Caco-2 (cell line): ENCODE data around the gene UBE2K. TPM values are rescaled to one million over a fixed set of nuclear protein-coding genes. Genes with fewer than 3 reads are reported as not detected.
"Not testable (repeated sequence)": the region's sequence is repeated elsewhere in the genome, so short reads cannot be mapped to it uniquely, and the experiment has no call there.

Experiments
- BruUV-seq: library from RNA; stranded (reverse); fragments of 400-500 nt; replicated peaks from 2 replicates; lab custom pipeline; 2021; lab: Mats Ljungman, UMichigan
- CTCF ChIA-PET: fragments of 300-600 bp; sonication (Branson Sonifier 250); formaldehyde crosslinking; loops from one replicate; lab custom pipeline; 2022; ENCODE audit warnings: antibody characterized with exemption; lab: Charles Lee
- POLR2A ChIA-PET: fragments of 300-600 bp; sonication (Branson Sonifier 250); formaldehyde crosslinking; loops from one replicate; lab custom pipeline; 2022; ENCODE audit warnings: antibody characterized with exemption; lab: Charles Lee
- DNase-seq, 2 experiments: peaks; one replicate each; pipeline versions ENCODE4 v3.0.0 to v3.0.0-alpha.2; 2020 to 2022
- H3K27me3 ChIP-seq: replicated peaks from 2 replicates; pipeline ENCODE4 v1.6.0; 2011; ENCODE audit warnings: low read length; ENCODE audit not compliant: control insufficient read depth, insufficient read depth
- H3K36me3 ChIP-seq: 2 replicates; pipeline ENCODE4 v1.5.1; 2011; ENCODE audit warnings: low read length; ENCODE audit not compliant: control insufficient read depth, insufficient read depth
- H3K4me1 ChIP-seq: fragments of 250-450 bp; sonication (Bioruptor Pico); 2 replicates; pipeline ENCODE4 v1.5.1; 2020; ENCODE audit warnings: mild to moderate bottlenecking
- H3K4me3 ChIP-seq: 2 replicates; pipeline ENCODE4 v1.5.1; 2011; ENCODE audit warnings: low read depth, mild to moderate bottlenecking, control low read depth, low read length
- H3K9me3 ChIP-seq: fragments of 250-450 bp; sonication (Bioruptor Pico); 2 replicates; pipeline ENCODE4 v1.5.1; 2020; ENCODE audit warnings: mild to moderate bottlenecking, moderate library complexity
- H3K27ac Mint-ChIP-seq: one replicate; pipeline ENCODE4 v1.8.0; 2022; ENCODE audit warnings: mixed read lengths; ENCODE audit not compliant: unreplicated experiment
- H3K27me3 Mint-ChIP-seq: one replicate; pipeline ENCODE4 v1.8.0; 2022; ENCODE audit warnings: mixed read lengths; ENCODE audit not compliant: insufficient read depth, unreplicated experiment
- H3K36me3 Mint-ChIP-seq: one replicate; pipeline ENCODE4 v1.8.0; 2022; ENCODE audit warnings: mild to moderate bottlenecking, mixed read lengths; ENCODE audit not compliant: insufficient read depth, unreplicated experiment
- H3K4me1 Mint-ChIP-seq: one replicate; pipeline ENCODE4 v1.8.0; 2022; ENCODE audit warnings: low read depth, mixed read lengths; ENCODE audit not compliant: unreplicated experiment
- H3K4me3 Mint-ChIP-seq: one replicate; pipeline ENCODE4 v1.8.0; 2022; ENCODE audit warnings: mild to moderate bottlenecking, moderate library complexity, mixed read lengths; ENCODE audit not compliant: unreplicated experiment
- H3K9me3 Mint-ChIP-seq: one replicate; pipeline ENCODE4 v1.8.0; 2022; ENCODE audit warnings: mixed read lengths; ENCODE audit not compliant: unreplicated experiment
- CTCF ChIP-seq, 2 experiments: fragments of 200-600 bp in 1 of 2; IDR thresholded peaks; 1 replicate in 1 of 2; 2 replicates in 1 of 2; pipeline versions ENCODE4 v1.5.1 to v1.8.0; 2011 to 2022; ENCODE audit warnings: antibody characterized with exemption in 1 of 2, control low read depth in 1 of 2, inconsistent platforms in 1 of 2, low read depth in 1 of 2, low read length in 1 of 2, mild to moderate bottlenecking in 1 of 2, moderate library complexity in 1 of 2; ENCODE audit not compliant: insufficient read depth in 1 of 2, severe bottlenecking in 1 of 2, unreplicated experiment in 1 of 2
- intact Hi-C: fragments of 100-400 bp; cut with micrococcal nuclease; formaldehyde crosslinking; loops from one replicate; pipeline ENCODE4 v1.10.0; 2022; ENCODE audit not compliant: unreplicated experiment
- total RNA-seq: library from RNA; stranded (reverse); gene quantifications from 2 replicates; pipeline ENCODE4 v1.2.3, GENCODE V29; 2022

Gene UBE2K
- total RNA-seq, 1 experiment from 2014 or later: 141 TPM

GRCh38 chr4:39731908-39732307 lies 34.0 kb downstream of the UBE2K start:
- Histone ChIP-seq H3K4me3 (no peak overlapping the region), H3K36me3 (no peaks in the 10 kb centered on the region; the same call in 1 of the 2 replicates), H3K27me3 (no peaks in the 10 kb centered on the region), H3K4me1 (0 out of 2 replicates have a peak, but pooled peaks cover 5% of the 10 kb centered on the region), H3K9me3 (no peaks in the 10 kb centered on the region)
- no TSS peak for BruUV-seq
- Mint-ChIP-seq H3K27me3 (no peaks in the 10 kb centered on the region), H3K27ac (no peak overlapping the region), H3K4me1 (peaks cover 8% of the 10 kb centered on the region), H3K36me3 (peaks cover 42% of the 10 kb centered on the region), H3K4me3 (no peak overlapping the region), H3K9me3 (no peaks in the 10 kb centered on the region)
- ChIA-PET CTCF (interaction anchor here (0.7 kb wide), 1 partner anchor 471 kb away, joined by 5 read pairs; no protein-coding TSS in a partner anchor), POLR2A (interaction anchor here (0.6 kb wide), 1 partner anchor 34 kb away, joined by 3 read pairs; no protein-coding TSS in a partner anchor)
- intact Hi-C loops: no loop called here
- no peak for TF ChIP-seq CTCF (IDR thresholded peaks at IDR 0.05; ENCODE audit: insufficient read depth in 1 of 2, low read depth in 1 of 2, low read length in 1 of 2, severe bottlenecking in 1 of 2, unreplicated experiment in 1 of 2)
- no peak for DNase-seq

- CTCF ChIA-PET: interaction anchor here (0.7 kb wide), 1 partner anchor 470 kb away, joined by 5 read pairs; no protein-coding TSS in a partner anchor
These were observed 34.8 kb downstream of the UBE2K start for GRCh38 chr4:39732728-39733127.

GRCh38 chr4:39739591-39739990 lies 41.7 kb downstream of the UBE2K start:
- BruUV-seq, H3K36me3 ChIP-seq, H3K27me3 ChIP-seq, H3K4me1 Mint-ChIP-seq, H3K4me3 ChIP-seq, H3K4me3 Mint-ChIP-seq, H3K27ac Mint-ChIP-seq, H3K4me1 ChIP-seq, H3K27me3 Mint-ChIP-seq, H3K9me3 ChIP-seq, intact Hi-C loops, CTCF ChIA-PET, POLR2A ChIA-PET, DNase-seq, H3K9me3 Mint-ChIP-seq: not testable (repeated sequence)
- H3K36me3 Mint-ChIP-seq: peaks cover 45% of the 10 kb centered on the region

More at GRCh38 chr4:39732728-39733127, 34.8 kb downstream of the UBE2K start:
- intact Hi-C loops: no loop called here
- H3K36me3 Mint-ChIP-seq: peaks cover 42% of the 10 kb centered on the region
- no peak for DNase-seq
- BruUV-seq: no TSS peak
- H3K9me3 Mint-ChIP-seq: no peaks in the 10 kb centered on the region
- POLR2A ChIA-PET: interaction anchor here (0.6 kb wide), 1 partner anchor 35 kb away, joined by 3 read pairs; no protein-coding TSS in a partner anchor
- Histone ChIP-seq H3K27me3 (no peaks in the 10 kb centered on the region), H3K4me1 (0 out of 2 replicates have a peak, but pooled peaks cover 5% of the 10 kb centered on the region), H3K9me3 (no peaks in the 10 kb centered on the region), H3K36me3 (no peaks in the 10 kb centered on the region), H3K4me3 (no peak overlapping the region)
- H3K27ac Mint-ChIP-seq: no peak overlapping the region
- H3K27me3 Mint-ChIP-seq: no peaks in the 10 kb centered on the region
- H3K4me1 Mint-ChIP-seq: peaks cover 8% of the 10 kb centered on the region
- no peak overlapping the region for H3K4me3 Mint-ChIP-seq
- TF ChIP-seq CTCF (IDR thresholded peaks at IDR 0.05; ENCODE audit: insufficient read depth in 1 of 2, low read depth in 1 of 2, low read length in 1 of 2, severe bottlenecking in 1 of 2, unreplicated experiment in 1 of 2): no peak
